SK-N-SH treated with all-trans-retinoic acid at 6 μM for 48 hours (cell line): ENCODE results near the gene TNN.

Experiments
- ATAC-seq: fragments of 200-7000 bp; cut with Tn5 transposase; 3 replicates; pipeline ENCODE4 v1.9.1; 2020; ENCODE audit warnings: mild to moderate bottlenecking, moderate library complexity
- ARNTL ChIP-seq: fragments of 450-650 bp; formaldehyde crosslinking; IDR thresholded peaks from 2 replicates; pipeline ENCODE4 v1.5.0; 2020; ENCODE audit warnings: low read depth, mild to moderate bottlenecking, moderate library complexity, borderline replicate concordance
- BACH2 ChIP-seq: fragments of 250-450 bp; sonication (Bioruptor Pico); IDR thresholded peaks from 2 replicates; pipeline ENCODE4 v1.9.0; 2021; ENCODE audit warnings: mild to moderate bottlenecking, borderline replicate concordance
- CREB5 ChIP-seq: fragments of 250-450 bp; sonication (Bioruptor Pico); IDR thresholded peaks from 2 replicates; pipeline ENCODE4 v1.5.1; 2020; ENCODE audit warnings: low read depth, mild to moderate bottlenecking, moderate library complexity
- CSDC2 ChIP-seq: fragments of 250-450 bp; sonication (Bioruptor Pico); IDR thresholded peaks from 2 replicates; pipeline ENCODE4 v1.5.0; 2020; ENCODE audit warnings: mild to moderate bottlenecking, moderate library complexity
- CSRNP3 ChIP-seq: fragments of 250-450 bp; sonication (Bioruptor Pico); IDR thresholded peaks from 2 replicates; pipeline ENCODE4 v1.5.1; 2021; ENCODE audit warnings: mild to moderate bottlenecking, moderate library complexity
- ESRRG ChIP-seq: fragments of 250-450 bp; sonication (Bioruptor Pico); IDR thresholded peaks from 2 replicates; pipeline ENCODE4 v1.6.1; 2021; ENCODE audit warnings: mild to moderate bottlenecking
- GLIS3 ChIP-seq: fragments of 250-450 bp; sonication (Bioruptor Pico); IDR thresholded peaks from 2 replicates; pipeline ENCODE4 v1.5.0; 2020; ENCODE audit warnings: mild to moderate bottlenecking, moderate library complexity
- ISL1 ChIP-seq: fragments of 250-450 bp; sonication (Bioruptor Pico); IDR thresholded peaks from 2 replicates; pipeline ENCODE4 v2.1.2; 2022; ENCODE audit warnings: mild to moderate bottlenecking, moderate library complexity
- OSR1 ChIP-seq: fragments of 250-450 bp; sonication (Bioruptor Pico); IDR thresholded peaks from 2 replicates; pipeline ENCODE4 v1.8.0; 2022; ENCODE audit warnings: moderate library complexity, mild to moderate bottlenecking, inconsistent platforms
- PATZ1 ChIP-seq: fragments of 250-450 bp; sonication (Bioruptor Pico); IDR thresholded peaks from 2 replicates; pipeline ENCODE4 v1.8.0; 2020; ENCODE audit warnings: mild to moderate bottlenecking, moderate library complexity, borderline replicate concordance
- POU6F1 ChIP-seq: fragments of 250-450 bp; sonication (Bioruptor Pico); IDR thresholded peaks from 2 replicates; pipeline ENCODE4 v1.8.0; 2021; ENCODE audit warnings: low read depth, mild to moderate bottlenecking, moderate library complexity, borderline replicate concordance
- PPARA ChIP-seq: fragments of 250-450 bp; sonication (Bioruptor Pico); IDR thresholded peaks from 2 replicates; pipeline ENCODE4 v1.5.0; 2020; ENCODE audit warnings: mild to moderate bottlenecking, borderline replicate concordance
- RARB ChIP-seq: fragments of 250-450 bp; sonication (Bioruptor Pico); IDR thresholded peaks from 2 replicates; pipeline ENCODE4 v1.8.0; 2021; ENCODE audit warnings: mild to moderate bottlenecking, moderate library complexity
- SNAI2 ChIP-seq: fragments of 250-450 bp; sonication (Bioruptor Pico); IDR thresholded peaks from 2 replicates; pipeline ENCODE4 v1.5.0; 2020; ENCODE audit warnings: mild to moderate bottlenecking, moderate library complexity
- TCF4 ChIP-seq: fragments of 250-450 bp; sonication (Bioruptor Pico); IDR thresholded peaks from 2 replicates; pipeline ENCODE4 v1.8.0; 2021; ENCODE audit warnings: mild to moderate bottlenecking, moderate library complexity, borderline replicate concordance
- TOX ChIP-seq: fragments of 250-450 bp; sonication (Bioruptor Pico); IDR thresholded peaks from 2 replicates; pipeline ENCODE4 v1.8.0; 2021; ENCODE audit warnings: mild to moderate bottlenecking, moderate library complexity, borderline replicate concordance
- TSHZ2 ChIP-seq: fragments of 250-450 bp; sonication (Bioruptor Pico); IDR thresholded peaks from 2 replicates; pipeline ENCODE4 v1.5.0; 2020; ENCODE audit warnings: mild to moderate bottlenecking, moderate library complexity
- ZC3H10 ChIP-seq: fragments of 250-450 bp; sonication (Bioruptor Pico); IDR thresholded peaks from 2 replicates; pipeline ENCODE4 v1.5.1; 2021; ENCODE audit warnings: mild to moderate bottlenecking, moderate library complexity
- ZFP3 ChIP-seq: fragments of 250-450 bp; sonication (Bioruptor Pico); IDR thresholded peaks from 2 replicates; pipeline ENCODE4 v1.5.0; 2020; ENCODE audit warnings: mild to moderate bottlenecking, moderate library complexity
- ZFP30 ChIP-seq: fragments of 450-650 bp; formaldehyde crosslinking; IDR thresholded peaks from 2 replicates; pipeline ENCODE4 v1.5.0; 2022; ENCODE audit warnings: mild to moderate bottlenecking, moderate library complexity
- ZNF565 ChIP-seq: fragments of 450-650 bp; formaldehyde crosslinking; conservative IDR thresholded peaks from 2 replicates; pipeline ENCODE4 v1.5.0; 2020; ENCODE audit warnings: low read depth, mild to moderate bottlenecking, moderate library complexity
- ZNF70 ChIP-seq: fragments of 450-650 bp; formaldehyde crosslinking; IDR thresholded peaks from 2 replicates; pipeline ENCODE4 v1.5.0; 2020; ENCODE audit warnings: mild to moderate bottlenecking, moderate library complexity
- ZNF8 ChIP-seq: fragments of 450-650 bp; formaldehyde crosslinking; IDR thresholded peaks from 2 replicates; pipeline ENCODE4 v1.5.0; 2020; ENCODE audit warnings: mild to moderate bottlenecking, moderate library complexity

The TNN gene

GRCh38 chr1:175116210-175116798 is 48.7 kb downstream of the TNN start:
- TF ChIP-seq TCF4 (no peak), ESRRG (no peak), TSHZ2 (CRISPR knock-in tag) (no peak), PATZ1 (no peak), ZC3H10 (CRISPR knock-in tag) (no peak), ZNF565 (CRISPR knock-in tag) (no peak), RARB (CRISPR knock-in tag) (no peak), ZNF8 (CRISPR knock-in tag) (no peak), ZNF70 (CRISPR knock-in tag) (no peak), BACH2 (CRISPR knock-in tag) (no peak), ZFP30 (no peak), POU6F1 (CRISPR knock-in tag) (no peak), ZFP3 (CRISPR knock-in tag) (no peak), ISL1 (CRISPR knock-in tag) (no peak), CSRNP3 (no peak), TOX (no peak), ARNTL (CRISPR knock-in tag) (no peak), PPARA (CRISPR knock-in tag) (no peak), CSDC2 (CRISPR knock-in tag) (no peak), OSR1 (CRISPR knock-in tag) (no peak)
- ATAC-seq, result no peak

- ATAC-seq, result no peak
- TF ChIP-seq ZNF8 (CRISPR knock-in tag), result no peak
- TF ChIP-seq POU6F1 (CRISPR knock-in tag), result no peak
- no peak for TF ChIP-seq BACH2 (CRISPR knock-in tag)
- TF ChIP-seq OSR1 (CRISPR knock-in tag), result no peak
- TF ChIP-seq ESRRG, result no peak
- no peak for TF ChIP-seq CREB5 (CRISPR knock-in tag)
- TF ChIP-seq PPARA (CRISPR knock-in tag), result no peak
- no peak for TF ChIP-seq SNAI2 (CRISPR knock-in tag)
- no peak for TF ChIP-seq GLIS3 (CRISPR knock-in tag)
- TF ChIP-seq TSHZ2 (CRISPR knock-in tag), result no peak
- no peak for TF ChIP-seq ISL1 (CRISPR knock-in tag)
- no peak for TF ChIP-seq PATZ1
- no peak for TF ChIP-seq ZNF70 (CRISPR knock-in tag)
- TF ChIP-seq ZNF565 (CRISPR knock-in tag), result no peak
These were observed 49.3 kb downstream of the TNN start for GRCh38 chr1:175116903-175117302.
